Measurements from ENCODE around the gene ZDHHC11B. TPM values are rescaled to one million over a fixed set of nuclear protein-coding genes. Genes with fewer than 3 reads are reported as not detected.
"Not testable (repeated sequence)": the region's sequence is repeated elsewhere in the genome, so short reads cannot be mapped to it uniquely, and the experiment has no call there.

Gene ZDHHC11B
- total and polyA plus RNA-seq, 8 donors = 8.4 to 52.3 (median 31.5) TPM

- intact Hi-C loops (cut with DNase I); H3K4me3 ChIP-seq; ATAC-seq; H3K27ac ChIP-seq; H3K27me3 ChIP-seq; H3K36me3 ChIP-seq; H3K4me1 ChIP-seq; H3K9me3 ChIP-seq: not testable (repeated sequence)
- DNase-seq = peak in 2 of 4 donors; percentile 13 to 57
Measured at GRCh38 chr5:681317-682191, 103.0 kb downstream of the ZDHHC11B start.

- peak in 1 of 4 donors; percentile 54 for DNase-seq
- H3K27me3 ChIP-seq; H3K9me3 ChIP-seq; ATAC-seq; intact Hi-C loops (cut with DNase I); H3K4me1 ChIP-seq; H3K27ac ChIP-seq; H3K4me3 ChIP-seq; H3K36me3 ChIP-seq: not testable (repeated sequence)
Measured at GRCh38 chr5:680836-681235, 103.7 kb downstream of the ZDHHC11B start.

- ATAC-seq; H3K4me1 ChIP-seq; intact Hi-C loops (cut with DNase I); H3K4me3 ChIP-seq; H3K27ac ChIP-seq; H3K27me3 ChIP-seq; DNase-seq; H3K36me3 ChIP-seq; H3K9me3 ChIP-seq: not testable (repeated sequence)
Measured at GRCh38 chr5:680118-680795, 104.3 kb downstream of the ZDHHC11B start.

GRCh38 chr5:679166-679895 is 105.2 kb downstream of the ZDHHC11B start:
- intact Hi-C loops (cut with DNase I); H3K36me3 ChIP-seq; H3K4me1 ChIP-seq; H3K9me3 ChIP-seq; ATAC-seq; H3K27me3 ChIP-seq; H3K27ac ChIP-seq; H3K4me3 ChIP-seq: not testable (repeated sequence)
- peak in 1 of 4 donors; percentile 23 for DNase-seq

- ATAC-seq; H3K9me3 ChIP-seq; intact Hi-C loops (cut with DNase I); H3K4me1 ChIP-seq; H3K36me3 ChIP-seq; H3K4me3 ChIP-seq; H3K27ac ChIP-seq; H3K27me3 ChIP-seq; DNase-seq: not testable (repeated sequence)
Measured at GRCh38 chr5:678521-678920, 106.0 kb downstream of the ZDHHC11B start.

DNA sequence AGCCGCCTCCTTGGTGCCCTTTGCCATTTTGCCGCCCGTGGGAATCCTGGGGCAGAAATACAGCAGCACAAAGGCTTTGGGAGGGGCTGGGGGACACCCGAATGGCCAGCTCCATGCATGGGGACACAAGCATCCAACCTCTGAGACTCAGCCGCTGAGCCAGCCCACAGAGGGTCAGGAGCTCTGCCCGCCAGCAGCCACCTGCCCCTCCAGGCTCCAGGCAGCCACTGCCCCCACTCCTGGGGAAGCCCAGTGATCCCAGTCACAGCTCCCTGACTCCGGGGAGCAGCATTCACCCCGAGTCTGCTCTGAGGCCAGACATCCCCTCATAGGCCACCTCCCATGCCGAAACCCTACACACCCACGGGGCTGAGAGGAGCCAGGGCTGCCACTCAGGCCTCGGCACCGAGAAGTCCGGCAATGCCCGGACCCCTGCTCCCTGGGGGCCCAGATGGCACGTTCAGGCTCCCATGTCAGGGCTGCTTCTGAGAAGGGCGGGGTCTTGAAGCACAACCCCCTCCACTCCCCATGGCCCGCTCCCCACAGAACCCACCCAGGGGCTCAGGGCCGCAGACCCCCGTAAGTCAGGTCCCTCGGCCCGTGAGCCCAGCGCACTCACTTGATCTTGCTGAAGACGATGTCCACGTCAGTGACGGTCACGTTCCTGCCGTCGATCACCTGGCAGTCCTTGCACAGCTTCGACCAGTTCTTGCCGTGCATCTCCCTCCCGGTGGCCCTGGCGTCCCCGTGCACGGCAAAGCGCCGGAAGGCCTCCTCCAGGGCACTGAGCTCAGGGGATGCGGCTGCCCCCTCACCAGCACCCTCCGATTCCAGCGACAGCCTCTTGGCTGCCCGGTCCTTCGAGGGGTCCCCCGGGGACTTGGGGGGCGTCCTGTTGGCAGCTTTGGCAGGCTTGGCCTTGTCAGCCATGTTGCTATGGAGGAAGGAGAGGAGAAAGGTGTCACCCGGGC is 107.1 kb downstream of the ZDHHC11B start:
- no peak for ATAC-seq
- H3K36me3 ChIP-seq = no peaks in the 10 kb centered on the region
- intact Hi-C loops (cut with DNase I) = no loop called here

More for the DNA sequence above, 107.1 kb downstream of the ZDHHC11B start:
- Histone ChIP-seq H3K9me3 (no peaks in the 10 kb centered on the region), H3K4me1 (peaks cover 13 to 17% of the 10 kb centered on the region in 2 donors), H3K27me3 (peaks cover 0 to 2% of the 10 kb centered on the region in 2 donors), H3K27ac (no peak overlapping the region), H3K4me3 (no peak overlapping the region)
- TF ChIP-seq, protein P1, sequence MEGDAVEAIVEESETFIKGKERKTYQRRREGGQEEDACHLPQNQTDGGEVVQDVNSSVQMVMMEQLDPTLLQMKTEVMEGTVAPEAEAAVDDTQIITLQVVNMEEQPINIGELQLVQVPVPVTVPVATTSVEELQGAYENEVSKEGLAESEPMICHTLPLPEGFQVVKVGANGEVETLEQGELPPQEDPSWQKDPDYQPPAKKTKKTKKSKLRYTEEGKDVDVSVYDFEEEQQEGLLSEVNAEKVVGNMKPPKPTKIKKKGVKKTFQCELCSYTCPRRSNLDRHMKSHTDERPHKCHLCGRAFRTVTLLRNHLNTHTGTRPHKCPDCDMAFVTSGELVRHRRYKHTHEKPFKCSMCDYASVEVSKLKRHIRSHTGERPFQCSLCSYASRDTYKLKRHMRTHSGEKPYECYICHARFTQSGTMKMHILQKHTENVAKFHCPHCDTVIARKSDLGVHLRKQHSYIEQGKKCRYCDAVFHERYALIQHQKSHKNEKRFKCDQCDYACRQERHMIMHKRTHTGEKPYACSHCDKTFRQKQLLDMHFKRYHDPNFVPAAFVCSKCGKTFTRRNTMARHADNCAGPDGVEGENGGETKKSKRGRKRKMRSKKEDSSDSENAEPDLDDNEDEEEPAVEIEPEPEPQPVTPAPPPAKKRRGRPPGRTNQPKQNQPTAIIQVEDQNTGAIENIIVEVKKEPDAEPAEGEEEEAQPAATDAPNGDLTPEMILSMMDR (IDR thresholded peaks at IDR 0.05) = no peak
- peak in 1 of 4 donors; percentile 27 for DNase-seq

Data from left lung (tissue), 10 donors.